Adrenal gland (tissue), 12 donors: ENCODE data around the gene NAV2. TPM values are rescaled to one million over a fixed set of nuclear protein-coding genes. Genes with fewer than 3 reads are reported as not detected.

Experiments
- DNase-seq, 7 donors: peaks; one replicate each; pipeline ENCODE4 v3.0.0-alpha.2; 2019 to 2020
- H3K27ac ChIP-seq, 5 donors: fragments of 200-600 bp; sonication (generic) in 4 of 5; 1 replicate in 3 of 5; 2 replicates in 2 of 5; pipeline versions ENCODE4 v1.5.1 to v1.8.0; 2016 to 2020; ENCODE audit warnings: mild to moderate bottlenecking in 1 of 5
- H3K27me3 ChIP-seq: fragments of 200-600 bp; 2 replicates; pipeline ENCODE4 v1.8.0; 2021
- H3K36me3 ChIP-seq, 2 donors: fragments of 200-600 bp; replicated peaks in 1 of 2; 1 replicate in 1 of 2; 2 replicates in 1 of 2; pipeline versions ENCODE4 v1.5.1 to v1.8.0; 2018 to 2022
- H3K4me1 ChIP-seq, 2 donors: fragments of 200-600 bp; replicated peaks in 1 of 2; 1 replicate in 1 of 2; 2 replicates in 1 of 2; pipeline versions ENCODE4 v1.5.1 to v1.8.0; 2018 to 2021
- H3K4me3 ChIP-seq, 4 donors: fragments of 200-600 bp; sonication (generic) in 3 of 4; one replicate each; pipeline ENCODE4 v1.5.1; 2016 to 2018
- H3K9me3 ChIP-seq, 3 donors: fragments of 200-600 bp; sonication (generic) in 1 of 3; replicated peaks in 1 of 3; 1 replicate in 2 of 3; 2 replicates in 1 of 3; pipeline versions ENCODE4 v1.5.1 to v1.8.0; 2016 to 2021
- POLR2A ChIP-seq, 2 donors: fragments of 450-650 bp; IDR thresholded peaks; one replicate each; pipeline ENCODE4 v1.6.1; 2017; ENCODE audit warnings: antibody characterized with exemption in 2 of 2, mild to moderate bottlenecking in 2 of 2, moderate library complexity in 1 of 2
- WGBS, 4 donors: extraction: QIAGEN DNeasy Blood & Tissue Kit in 2 of 4; methylation state at CpG; one replicate each; pipeline versions ENCODE4 v1.1.5 to v1.1.7; 2013 to 2017; 5-methylcytosine and 5-hydroxymethylcytosine counted together
- intact Hi-C, 2 donors: fragments of 100-400 bp; cut with DNase I; formaldehyde crosslinking; loops; one replicate each; pipeline versions ENCODE4 v1.14.1 to v1.15.0; 2022 to 2023
- polyA plus RNA-seq, 3 donors: library from polyadenylated mRNA; stranded (reverse); fragments of 200-250 nt in 2 of 3; fragments of 350-450 nt in 1 of 3; fragmentation: Illumina TruSeq in 1 of 3; extraction: RNeasy Lipid Tissue Mini Kit (QIAGEN cat#74804) in 1 of 3; gene quantifications; one replicate each; pipeline ENCODE4 v1.2.3, GENCODE V29; 2013 to 2014
- total RNA-seq, 9 donors: library from RNA; depleted of rRNA in 4 of 9; stranded (reverse); fragments of >200 nt in 4 of 9; fragments of 120-200 nt in 1 of 9; fragmentation: NEBNext Ultra II Directional in 1 of 9; extraction: Animal tissue kit (Norgen Biotek cat#: 25700) in 1 of 9; gene quantifications; one replicate each; pipeline versions ENCODE4 v1.1.0 to v1.2.4, GENCODE V29; 2013 to 2023
- TF ChIP-seq, protein P1 (sequence below), 6 experiments: fragments of 450-650 bp in 4 of 6; fragments of 200-600 bp in 2 of 6; sonication (generic) in 1 of 6; IDR thresholded peaks; 1 replicate in 5 of 6; 2 replicates in 1 of 6; pipeline versions ENCODE4 v1.5.1 to v1.8.0; 2016 to 2021; ENCODE audit warnings: antibody characterized with exemption in 6 of 6, mild to moderate bottlenecking in 2 of 6, moderate library complexity in 1 of 6
- donor health status: healthy with polysubstance abuse.
- donor health status: Bipolar disorder and iron deficiency.
- donor health status: DM: yes; HTN: yes; CAD: no.
- donor health status: DM: no; HTN: no; CAD: no.
- donor health status: DM: no; HTN: no; CAD: no.
- donor health status: DM: yes; HTN: yes; CAD: no.

Gene NAV2
- total and polyA plus RNA-seq, 12 donors: 1.6 to 9.2 (median 5.5) TPM

DNA sequence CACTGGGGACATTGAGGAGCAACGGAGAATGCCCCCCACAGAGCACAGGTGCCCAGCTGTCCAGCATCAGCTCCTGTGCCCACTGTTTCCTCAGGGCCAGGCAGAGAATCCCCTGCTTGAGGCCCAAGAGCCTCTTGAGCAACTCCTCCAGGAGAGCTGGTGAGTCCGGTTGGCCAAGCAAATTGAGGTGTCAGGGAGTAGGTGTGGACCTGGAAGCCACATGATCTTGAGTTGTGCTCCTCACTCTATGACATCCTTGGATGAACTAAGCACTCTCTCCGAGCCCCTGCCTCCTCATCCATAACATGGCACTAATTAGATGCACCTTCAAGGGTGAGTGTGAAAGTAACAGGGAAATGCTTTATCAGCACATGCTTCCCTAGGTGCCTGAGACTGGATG is 326.3 kb downstream of the NAV2 start:
- WGBS, 4 donors: 96 to 100% (median 98%) methylated on average over 1 to 3 of the region's 3 CpGs
- no peaks in the 10 kb centered on the region for H3K9me3 ChIP-seq
- TF ChIP-seq POLR2A (IDR thresholded peaks at IDR 0.05): no peak
- TF ChIP-seq, protein P1, sequence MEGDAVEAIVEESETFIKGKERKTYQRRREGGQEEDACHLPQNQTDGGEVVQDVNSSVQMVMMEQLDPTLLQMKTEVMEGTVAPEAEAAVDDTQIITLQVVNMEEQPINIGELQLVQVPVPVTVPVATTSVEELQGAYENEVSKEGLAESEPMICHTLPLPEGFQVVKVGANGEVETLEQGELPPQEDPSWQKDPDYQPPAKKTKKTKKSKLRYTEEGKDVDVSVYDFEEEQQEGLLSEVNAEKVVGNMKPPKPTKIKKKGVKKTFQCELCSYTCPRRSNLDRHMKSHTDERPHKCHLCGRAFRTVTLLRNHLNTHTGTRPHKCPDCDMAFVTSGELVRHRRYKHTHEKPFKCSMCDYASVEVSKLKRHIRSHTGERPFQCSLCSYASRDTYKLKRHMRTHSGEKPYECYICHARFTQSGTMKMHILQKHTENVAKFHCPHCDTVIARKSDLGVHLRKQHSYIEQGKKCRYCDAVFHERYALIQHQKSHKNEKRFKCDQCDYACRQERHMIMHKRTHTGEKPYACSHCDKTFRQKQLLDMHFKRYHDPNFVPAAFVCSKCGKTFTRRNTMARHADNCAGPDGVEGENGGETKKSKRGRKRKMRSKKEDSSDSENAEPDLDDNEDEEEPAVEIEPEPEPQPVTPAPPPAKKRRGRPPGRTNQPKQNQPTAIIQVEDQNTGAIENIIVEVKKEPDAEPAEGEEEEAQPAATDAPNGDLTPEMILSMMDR (IDR thresholded peaks at IDR 0.05): no peak
- no peak overlapping the region for H3K4me3 ChIP-seq
- no peaks in the 10 kb centered on the region for H3K27me3 ChIP-seq
- intact Hi-C loops: no loop called here
- no peaks in the 10 kb centered on the region for H3K36me3 ChIP-seq
- no peak for DNase-seq
- H3K4me1 ChIP-seq: no peaks in the 10 kb centered on the region
- H3K27ac ChIP-seq: no peak overlapping the region

DNA sequence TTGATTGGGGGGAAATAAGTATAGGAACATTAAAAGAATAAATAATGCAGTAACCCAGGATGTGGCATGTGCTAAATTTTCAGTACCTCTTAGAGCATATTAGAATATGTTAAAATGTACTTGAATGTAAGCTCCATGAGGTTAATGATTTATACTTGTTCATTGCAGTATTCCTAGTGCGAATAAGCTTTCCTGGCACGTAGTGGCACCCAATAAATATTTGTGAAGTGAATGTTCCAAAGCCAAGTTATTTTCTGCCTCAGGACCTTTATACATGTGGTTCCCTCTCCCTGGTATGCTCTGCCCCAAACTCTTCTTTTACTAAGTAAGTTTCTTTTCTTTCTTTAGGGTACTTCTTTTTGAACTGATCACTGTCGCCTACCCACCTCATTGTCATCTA is 328.9 kb downstream of the NAV2 start:
- Histone ChIP-seq H3K4me3 (no peak overlapping the region), H3K27me3 (no peaks in the 10 kb centered on the region), H3K9me3 (no peaks in the 10 kb centered on the region), H3K4me1 (no peaks in the 10 kb centered on the region), H3K36me3 (peaks cover 0 to 4% of the 10 kb centered on the region in 2 donors), H3K27ac (no peak overlapping the region)
- 91 to 95% (median 93%) methylated on average over 3 of the region's 3 CpGs for WGBS, 4 donors
- TF ChIP-seq, protein P1 (IDR thresholded peaks at IDR 0.05): no peak
- no peak for TF ChIP-seq POLR2A (IDR thresholded peaks at IDR 0.05)
- DNase-seq: no peak
- intact Hi-C loops: no loop called here

DNA sequence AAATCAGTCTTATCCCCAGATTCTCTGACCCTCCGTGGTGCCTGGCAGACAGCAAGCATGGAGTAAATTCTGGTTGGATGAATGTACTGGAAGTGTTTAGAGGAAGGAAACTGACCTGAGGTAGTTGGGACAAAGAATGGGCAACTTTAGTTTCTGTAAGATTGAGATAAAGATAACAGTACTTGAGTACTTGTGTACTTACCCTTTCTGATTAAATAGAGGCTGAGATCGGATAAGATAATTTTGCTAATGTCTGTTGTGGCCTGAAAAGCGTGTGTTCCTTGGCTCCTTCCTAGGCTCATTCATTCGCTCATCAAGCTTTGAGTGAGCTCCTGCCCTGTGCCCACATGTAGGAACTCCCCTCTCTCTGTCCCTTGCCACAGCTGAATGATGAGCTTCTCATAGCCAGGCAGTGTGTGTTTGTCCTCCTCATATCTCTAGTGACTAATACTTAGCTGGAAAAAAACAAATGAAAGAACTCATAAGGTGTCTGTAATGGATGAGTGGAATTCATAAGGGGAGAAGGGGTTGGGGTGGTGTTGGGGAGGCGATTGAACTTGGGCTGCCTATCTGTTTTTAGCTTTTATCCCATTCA is 329.5 kb downstream of the NAV2 start:
- Histone ChIP-seq H3K27me3 (no peaks in the 10 kb centered on the region), H3K36me3 (peaks cover 0 to 4% of the 10 kb centered on the region in 2 donors), H3K4me1 (no peaks in the 10 kb centered on the region), H3K9me3 (no peaks in the 10 kb centered on the region), H3K27ac (no peak overlapping the region), H3K4me3 (no peak overlapping the region)
- WGBS, 4 donors: 86 to 93% (median 91%) methylated on average over 4 to 5 of the region's 5 CpGs
- TF ChIP-seq POLR2A (IDR thresholded peaks at IDR 0.05): no peak
- TF ChIP-seq, protein P1 (IDR thresholded peaks at IDR 0.05): no peak
- intact Hi-C loops: no loop called here
- no peak for DNase-seq

DNA sequence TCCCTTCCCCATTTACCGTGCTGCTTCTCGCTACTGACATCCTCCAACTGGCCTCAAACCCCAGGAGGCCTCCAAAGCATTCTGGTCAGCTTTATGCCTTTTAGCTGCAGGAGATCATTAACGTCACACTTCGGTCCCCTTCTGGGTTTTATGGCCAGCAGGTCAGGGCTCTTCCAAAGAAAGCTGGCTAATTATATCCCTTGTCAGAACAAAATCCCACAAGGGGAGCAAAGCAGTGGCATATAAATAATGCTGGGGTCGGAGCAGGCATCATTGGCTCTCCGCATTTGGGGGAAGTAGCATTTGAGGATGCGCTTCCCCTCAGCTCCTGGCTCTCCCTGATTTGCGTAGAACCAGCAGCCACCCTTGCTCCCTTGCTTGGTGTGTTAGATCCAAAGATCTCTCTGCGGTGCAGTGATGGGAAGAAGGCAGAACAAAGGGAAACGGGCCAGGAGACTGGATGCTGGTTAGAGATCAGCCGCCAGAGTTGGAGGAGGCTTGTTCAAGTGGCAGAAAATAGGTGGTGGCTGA is 330.2 kb downstream of the NAV2 start:
- Histone ChIP-seq H3K27ac (no peak overlapping the region), H3K9me3 (no peaks in the 10 kb centered on the region), H3K4me3 (no peak overlapping the region), H3K4me1 (no peaks in the 10 kb centered on the region), H3K27me3 (no peaks in the 10 kb centered on the region), H3K36me3 (peaks cover 0 to 4% of the 10 kb centered on the region in 2 donors)
- no peak for DNase-seq
- 82 to 89% (median 85%) methylated on average over 10 to 11 of the region's 11 CpGs for WGBS, 4 donors
- TF ChIP-seq, protein P1 (IDR thresholded peaks at IDR 0.05): no peak
- TF ChIP-seq POLR2A (IDR thresholded peaks at IDR 0.05): no peak
- intact Hi-C loops: no loop called here
